H54 (cell line): Measurements from ENCODE around the gene EDIL3.
A peak's percentile ranks its signal among the peaks of the same experiment; 100 is the strongest.
"Not testable (repeated sequence)": the region's sequence is repeated elsewhere in the genome, so short reads cannot be mapped to it uniquely, and the experiment has no call there.

Experiments used
- DNase-seq: peaks from one replicate; pipeline ENCODE4 v3.0.0; 2011; ENCODE audit warnings: low spot score, mixed read lengths; ENCODE audit not compliant: insufficient read length
- FAIRE-seq: peaks from 3 replicates; lab custom pipeline; 2011; peaks lifted over from hg19 to GRCh38; lab: Jason Lieb, UNC
- POLR2A ChIP-seq: IDR thresholded peaks from 2 replicates; pipeline ENCODE4 v1.6.1; 2011; ENCODE audit warnings: low read depth, mild to moderate bottlenecking, low read length

EDIL3 gene

GRCh38 chr5:84045964-84046363 lies 338.7 kb downstream of the EDIL3 start:
- FAIRE-seq, result no peak
- no peak for TF ChIP-seq POLR2A

DNA sequence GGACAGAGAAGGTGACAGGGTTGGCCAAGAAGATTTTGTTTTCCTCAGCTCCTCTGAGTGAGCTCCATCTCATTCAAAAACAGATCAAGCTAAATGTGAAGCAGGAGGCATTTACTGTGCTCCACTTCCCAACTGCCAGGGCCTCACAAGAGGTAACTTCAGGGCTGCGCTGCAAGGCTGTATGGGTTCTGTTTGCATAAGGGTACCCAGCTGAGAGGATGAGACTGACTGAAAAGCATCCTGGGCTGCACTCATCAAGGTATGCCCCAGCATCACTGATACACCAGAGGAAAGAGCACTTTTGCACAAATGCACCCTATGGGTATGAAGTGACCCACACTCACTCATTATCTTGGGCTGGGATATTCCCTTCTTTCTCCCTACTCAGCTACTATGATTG lies 347.8 kb downstream of the EDIL3 start:
- no peak for TF ChIP-seq POLR2A
- FAIRE-seq (no peak), DNase-seq (no peak)

More at GRCh38 chr5:84045964-84046363, 338.7 kb downstream of the EDIL3 start:
- no peak for DNase-seq

GRCh38 chr5:84032324-84032723 lies 352.4 kb downstream of the EDIL3 start:
- TF ChIP-seq POLR2A, result no peak
- no peak for FAIRE-seq
- DNase-seq, result no peak

DNA sequence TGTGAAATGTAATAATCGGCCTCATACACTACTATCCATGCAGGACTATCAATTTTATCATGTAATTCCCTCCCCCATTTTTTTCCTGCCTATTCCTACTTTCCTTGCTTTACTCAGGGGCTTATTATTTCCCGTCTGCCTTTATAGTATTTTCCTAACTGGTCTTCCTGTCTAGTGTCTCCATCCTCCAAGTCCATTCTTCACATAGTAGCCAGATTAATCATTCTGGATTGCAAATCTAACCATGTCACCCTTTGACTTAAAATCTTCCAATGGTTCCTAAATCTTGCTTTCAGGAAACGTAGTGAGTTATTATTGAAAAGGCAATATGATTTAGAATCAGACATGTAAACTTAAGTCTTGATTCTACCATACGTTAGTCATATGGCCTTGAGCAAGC lies 356.6 kb downstream of the EDIL3 start:
- no peak for TF ChIP-seq POLR2A
- FAIRE-seq (no peak), DNase-seq (no peak)

DNA sequence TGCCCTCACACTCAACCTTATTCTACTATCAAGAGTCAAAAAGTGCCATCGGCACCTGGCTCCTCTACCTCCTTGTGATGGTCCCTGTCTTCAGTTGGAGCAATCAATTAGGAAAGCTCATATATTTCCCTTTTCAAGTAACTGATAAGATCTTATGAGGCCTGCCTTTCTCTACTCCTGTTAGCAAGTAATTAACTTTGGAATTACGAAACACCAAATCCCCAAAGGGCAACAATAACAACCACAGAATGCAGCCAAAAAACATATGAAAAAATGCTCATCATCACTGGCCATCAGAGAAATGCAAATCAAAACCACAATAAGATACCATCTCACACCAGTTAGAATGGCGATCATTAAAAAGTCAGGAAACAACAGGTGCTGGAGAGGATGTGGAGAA lies 366.2 kb downstream of the EDIL3 start:
- not testable (repeated sequence) for DNase-seq, FAIRE-seq

DNA sequence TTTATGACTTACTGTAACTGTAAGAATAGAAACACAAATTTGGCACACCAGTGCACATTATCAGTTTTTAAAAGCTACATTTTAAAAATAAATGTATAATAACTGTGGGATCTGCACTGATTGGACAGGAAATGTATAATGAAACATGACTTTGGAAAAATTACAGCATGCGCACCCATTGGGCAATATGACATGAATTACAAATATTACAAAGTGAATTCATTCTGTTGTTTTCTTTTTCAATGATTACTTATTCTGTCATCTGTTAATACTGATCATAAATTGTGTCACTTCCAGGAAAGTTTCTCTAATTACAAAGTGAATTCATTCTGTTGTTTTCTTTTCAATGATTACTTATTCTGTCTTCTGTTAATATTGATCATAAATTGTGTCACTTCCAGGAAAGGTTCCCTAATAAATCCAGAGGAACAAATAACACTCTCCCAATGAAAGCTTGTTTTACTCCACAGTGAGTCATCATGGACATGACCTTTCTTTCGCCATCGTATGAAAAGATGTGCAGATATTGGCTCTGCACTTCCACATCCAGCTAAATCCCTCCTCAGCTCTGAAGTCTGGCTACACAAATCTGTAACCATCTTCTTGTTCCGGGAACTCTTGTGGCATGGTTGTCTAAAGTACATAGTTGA lies 367.0 kb downstream of the EDIL3 start:
- no peak for TF ChIP-seq POLR2A
- DNase-seq, result no peak
- peak; percentile 61 for FAIRE-seq

GRCh38 chr5:84016085-84016484 lies 368.6 kb downstream of the EDIL3 start:
- no peak for FAIRE-seq
- TF ChIP-seq POLR2A, result no peak
- no peak for DNase-seq

- no peak for TF ChIP-seq POLR2A
- FAIRE-seq (peak; percentile 43), DNase-seq (no peak)
These were observed 369.7 kb downstream of the EDIL3 start for GRCh38 chr5:84014966-84015365.

GRCh38 chr5:83993803-83994202 lies 390.9 kb downstream of the EDIL3 start:
- TF ChIP-seq POLR2A, result no peak
- FAIRE-seq (no peak), DNase-seq (no peak)

DNA sequence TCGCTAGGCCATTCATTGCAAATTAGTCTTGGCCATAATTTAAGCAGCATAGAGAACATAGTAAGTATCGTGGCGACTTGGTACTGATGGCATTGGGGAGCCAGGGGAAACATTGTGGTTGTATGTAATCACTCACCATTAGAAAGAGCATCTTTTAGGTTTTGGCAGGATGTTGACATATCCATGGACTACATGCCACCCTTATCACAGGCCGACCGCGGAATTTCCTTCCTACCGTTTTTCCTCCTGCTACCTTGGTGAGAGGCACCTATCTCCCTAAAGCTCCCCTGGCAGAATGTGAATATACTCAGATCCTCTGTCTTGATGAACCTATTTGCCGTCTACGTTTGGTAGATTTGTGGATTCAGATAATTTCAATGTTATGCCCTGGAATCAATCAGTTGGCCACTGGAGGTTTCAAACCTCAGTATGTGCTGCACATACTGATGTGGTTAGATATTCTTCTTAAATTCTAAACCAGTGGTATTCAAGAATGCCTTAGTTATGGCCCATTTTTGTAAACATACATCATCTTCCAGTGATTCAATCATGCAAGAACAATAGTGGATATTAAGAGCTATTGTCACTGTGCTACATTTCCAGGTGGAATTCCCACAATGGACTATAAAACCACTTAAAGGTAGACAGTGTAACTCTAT lies 393.0 kb downstream of the EDIL3 start:
- FAIRE-seq (no peak), DNase-seq (no peak)
- no peak for TF ChIP-seq POLR2A

- no peak for FAIRE-seq
- DNase-seq, result no peak
- no peak for TF ChIP-seq POLR2A
These were observed 396.4 kb downstream of the EDIL3 start for GRCh38 chr5:83988293-83988685.

- peak; percentile 6 for FAIRE-seq
- no peak for TF ChIP-seq POLR2A
- DNase-seq, result no peak
These were observed 397.0 kb downstream of the EDIL3 start for GRCh38 chr5:83987513-83988292.

DNA sequence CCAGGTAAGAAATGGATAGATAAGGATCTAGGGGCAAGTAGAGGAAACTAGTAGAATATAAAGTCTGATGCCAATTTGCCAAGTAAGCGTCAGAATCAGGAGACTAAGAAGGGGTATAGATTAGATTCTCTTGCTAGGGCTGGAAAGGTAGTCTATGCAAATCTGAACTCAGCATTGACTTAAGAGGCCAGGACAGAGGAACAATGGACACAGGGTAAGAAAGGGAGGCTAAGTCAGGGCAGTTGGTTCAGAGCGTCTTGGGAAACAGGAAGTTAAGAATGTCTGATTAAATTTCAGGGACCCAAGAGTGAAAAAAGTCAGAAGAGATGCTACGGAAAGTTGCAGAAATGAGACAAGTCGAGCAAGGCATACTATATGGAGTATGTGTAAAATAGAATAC lies 400.8 kb downstream of the EDIL3 start:
- DNase-seq (no peak), FAIRE-seq (no peak)
- TF ChIP-seq POLR2A, result no peak

DNA sequence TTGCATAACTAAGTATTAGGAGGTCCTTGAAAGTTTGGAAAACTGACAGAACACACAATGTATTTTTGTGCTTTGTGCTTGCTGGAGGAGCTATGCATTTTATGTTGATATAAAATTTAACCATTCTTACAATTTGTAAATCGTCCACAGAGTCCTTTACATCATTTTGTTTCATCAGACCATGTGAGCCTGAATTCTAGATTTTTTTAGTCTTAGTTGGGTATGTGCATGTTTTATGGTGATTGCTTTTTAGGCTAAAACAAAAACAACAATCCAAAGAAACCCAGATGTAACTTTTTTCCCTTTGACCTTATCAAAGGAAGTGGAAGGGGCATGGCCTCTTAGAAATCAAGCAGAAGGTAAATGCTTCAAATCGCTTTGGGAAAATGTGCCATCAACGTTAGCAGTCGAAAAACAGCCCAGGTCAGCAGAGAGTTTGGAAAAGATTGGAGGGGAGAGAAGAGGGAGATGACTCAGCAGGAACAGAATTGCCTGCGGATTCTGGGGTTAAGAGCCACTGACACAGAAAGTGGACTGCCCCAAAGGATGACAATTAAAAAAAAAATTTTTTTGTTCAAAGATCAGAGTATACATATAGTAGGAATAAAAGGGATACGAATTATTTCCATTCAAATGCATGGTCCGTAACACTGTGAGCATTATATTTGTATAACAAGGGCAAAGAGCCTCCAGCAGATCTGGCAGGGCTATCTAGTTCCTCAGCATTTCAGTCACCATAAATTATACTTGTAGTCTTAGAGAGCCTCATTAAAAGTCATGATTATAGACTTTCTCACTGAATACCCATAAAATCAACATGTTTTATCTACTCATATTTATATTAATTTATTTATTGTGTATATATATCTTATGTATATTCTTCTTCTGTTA lies 410.5 kb downstream of the EDIL3 start:
- FAIRE-seq, result peak; percentile 96
- TF ChIP-seq POLR2A, result no peak
- no peak for DNase-seq
